ENCODE data around the gene SLC6A3. TPM values are rescaled to one million over a fixed set of nuclear protein-coding genes. Genes with fewer than 3 reads are reported as not detected.
A peak's percentile ranks its signal among the peaks of the same experiment; 100 is the strongest.

Gene SLC6A3
- total RNA-seq, 2 experiments from 2014 or later, result not detected

GRCh38 chr5:1484730-1485578 is 39.7 kb upstream of the SLC6A3 start:
- no peak for DNase-seq
- Mint-ChIP-seq H3K4me3 (no peak overlapping the region), H3K27me3 (no peaks in the 10 kb centered on the region), H3K9me3 (ENCODE audit: low read depth) (no peaks in the 10 kb centered on the region), H3K27ac (no peak overlapping the region), H3K36me3 (ENCODE audit: low read depth) (peaks cover 19% of the 10 kb centered on the region), H3K4me1 (peaks cover 19% of the 10 kb centered on the region)
- intact Hi-C loops (cut with DNase I, micrococcal nuclease), result loop anchor here in 1 of 2 experiments (5.0 kb wide), 1 partner anchor 37 kb away; the partner anchor contains the start of gene LPCAT1
- POLR2A ChIA-PET, result no interaction called here
- CTCF ChIA-PET, result no interaction called here
- no peak for ATAC-seq

- no peak for DNase-seq
- no peaks in the 10 kb centered on the region for H3K27me3 Mint-ChIP-seq
- H3K9me3 Mint-ChIP-seq (ENCODE audit: low read depth), result no peaks in the 10 kb centered on the region
- peaks cover 19% of the 10 kb centered on the region for H3K36me3 Mint-ChIP-seq (ENCODE audit: low read depth)
- H3K4me3 Mint-ChIP-seq, result no peak overlapping the region
- ChIA-PET POLR2A (no interaction called here), CTCF (no interaction called here)
- H3K27ac Mint-ChIP-seq, result no peak overlapping the region
- intact Hi-C loops (cut with DNase I, micrococcal nuclease), result no loop called here
- ATAC-seq, result no peak
- peaks cover 10% of the 10 kb centered on the region for H3K4me1 Mint-ChIP-seq
Observed at GRCh38 chr5:1483856-1484729, 38.9 kb upstream of the SLC6A3 start.

- Mint-ChIP-seq H3K4me1 (peaks cover 2% of the 10 kb centered on the region), H3K27me3 (no peaks in the 10 kb centered on the region), H3K36me3 (ENCODE audit: low read depth) (peaks cover 21% of the 10 kb centered on the region), H3K9me3 (ENCODE audit: low read depth) (no peaks in the 10 kb centered on the region), H3K4me3 (no peak overlapping the region), H3K27ac (no peak overlapping the region)
- ChIA-PET CTCF (no interaction called here), POLR2A (interaction anchor here (0.6 kb wide), 1 partner anchor 161 kb away, joined by 3 read pairs; no protein-coding TSS in a partner anchor)
- DNase-seq (no peak), ATAC-seq (no peak)
- intact Hi-C loops (cut with DNase I, micrococcal nuclease), result no loop called here
Observed at GRCh38 chr5:1483064-1483463, 37.8 kb upstream of the SLC6A3 start.

- ChIA-PET CTCF (interaction anchor here (0.6 kb wide), 1 partner anchor 163 kb away, joined by 3 read pairs; no protein-coding TSS in a partner anchor), POLR2A (no interaction called here)
- H3K9me3 Mint-ChIP-seq (ENCODE audit: low read depth), result no peaks in the 10 kb centered on the region
- intact Hi-C loops (cut with DNase I, micrococcal nuclease), result no loop called here
- ATAC-seq (no peak), DNase-seq (no peak)
- no peaks in the 10 kb centered on the region for H3K27me3 Mint-ChIP-seq
- peaks cover 22% of the 10 kb centered on the region for H3K36me3 Mint-ChIP-seq (ENCODE audit: low read depth)
- peaks cover 2% of the 10 kb centered on the region for H3K4me1 Mint-ChIP-seq
- H3K27ac Mint-ChIP-seq, result no peak overlapping the region
- H3K4me3 Mint-ChIP-seq, result no peak overlapping the region
Observed at GRCh38 chr5:1481959-1482331, 36.7 kb upstream of the SLC6A3 start.

GRCh38 chr5:1481266-1481958 is 36.2 kb upstream of the SLC6A3 start:
- DNase-seq (no peak), ATAC-seq (no peak)
- intact Hi-C loops (cut with DNase I, micrococcal nuclease), result no loop called here
- H3K4me3 Mint-ChIP-seq, result no peak overlapping the region
- H3K27ac Mint-ChIP-seq, result no peak overlapping the region
- no peaks in the 10 kb centered on the region for H3K9me3 Mint-ChIP-seq (ENCODE audit: low read depth)
- POLR2A ChIA-PET, result no interaction called here
- H3K27me3 Mint-ChIP-seq, result no peaks in the 10 kb centered on the region
- H3K36me3 Mint-ChIP-seq (ENCODE audit: low read depth), result peaks cover 27% of the 10 kb centered on the region
- H3K4me1 Mint-ChIP-seq, result peaks cover 2% of the 10 kb centered on the region
- CTCF ChIA-PET, result interaction anchor here (0.6 to 0.7 kb wide), 2 partner anchors 155 to 164 kb away, joined by 3 read pairs; no protein-coding TSS in a partner anchor

- Mint-ChIP-seq H3K4me3 (no peak overlapping the region), H3K4me1 (peaks cover 2% of the 10 kb centered on the region), H3K36me3 (ENCODE audit: low read depth) (peaks cover 24% of the 10 kb centered on the region), H3K27ac (no peak overlapping the region), H3K27me3 (no peaks in the 10 kb centered on the region), H3K9me3 (ENCODE audit: low read depth) (no peaks in the 10 kb centered on the region)
- ChIA-PET POLR2A (no interaction called here), CTCF (interaction anchor here (0.6 to 2.9 kb wide), 5 partner anchors 8 to 493 kb away, joined by 3 to 30 read pairs (median 4); no protein-coding TSS in a partner anchor)
- DNase-seq (no peak), ATAC-seq (no peak)
- intact Hi-C loops (cut with DNase I, micrococcal nuclease), result no loop called here
Observed at GRCh38 chr5:1480806-1481205, 35.6 kb upstream of the SLC6A3 start.

- CTCF ChIA-PET, result interaction anchor here (0.6 to 2.9 kb wide), 10 partner anchors 9 to 493 kb away, joined by 3 to 30 read pairs (median 4); no protein-coding TSS in a partner anchor
- POLR2A ChIA-PET, result no interaction called here
- intact Hi-C loops (cut with DNase I, micrococcal nuclease), result no loop called here
- DNase-seq (no peak), ATAC-seq (no peak)
- H3K9me3 Mint-ChIP-seq (ENCODE audit: low read depth), result no peaks in the 10 kb centered on the region
- H3K27me3 Mint-ChIP-seq, result no peaks in the 10 kb centered on the region
- H3K4me3 Mint-ChIP-seq, result no peak overlapping the region
- H3K27ac Mint-ChIP-seq, result no peak overlapping the region
- peaks cover 23% of the 10 kb centered on the region for H3K36me3 Mint-ChIP-seq (ENCODE audit: low read depth)
- H3K4me1 Mint-ChIP-seq, result peaks cover 2% of the 10 kb centered on the region
Observed at GRCh38 chr5:1480217-1480616, 35.0 kb upstream of the SLC6A3 start.

- Mint-ChIP-seq H3K4me1 (peaks cover 2% of the 10 kb centered on the region), H3K9me3 (ENCODE audit: low read depth) (no peaks in the 10 kb centered on the region), H3K36me3 (ENCODE audit: low read depth) (peaks cover 22% of the 10 kb centered on the region), H3K27ac (no peak overlapping the region), H3K4me3 (no peak overlapping the region), H3K27me3 (no peaks in the 10 kb centered on the region)
- intact Hi-C loops (cut with DNase I, micrococcal nuclease), result loop anchor here (1.0 to 2.0 kb wide), 3 partner anchors 115 to 166 kb away; no protein-coding TSS in a partner anchor
- DNase-seq (peak; percentile 65), ATAC-seq (peak; percentile 51)
- CTCF ChIA-PET, result interaction anchor here (0.6 to 2.9 kb wide), 9 partner anchors 9 to 377 kb away, joined by 3 to 30 read pairs (median 4); no protein-coding TSS in a partner anchor
- POLR2A ChIA-PET, result no interaction called here
Observed at GRCh38 chr5:1479581-1480188, 34.4 kb upstream of the SLC6A3 start.

- DNase-seq (no peak), ATAC-seq (no peak)
- CTCF ChIA-PET, result interaction anchor here (0.9 to 2.9 kb wide), 4 partner anchors 10 to 166 kb away, joined by 3 to 30 read pairs (median 6); no protein-coding TSS in a partner anchor
- H3K36me3 Mint-ChIP-seq (ENCODE audit: low read depth), result peaks cover 24% of the 10 kb centered on the region
- intact Hi-C loops (cut with DNase I, micrococcal nuclease), result loop anchor here (1.0 to 2.0 kb wide), 3 partner anchors 116 to 166 kb away; no protein-coding TSS in a partner anchor
- H3K27ac Mint-ChIP-seq, result no peak overlapping the region
- H3K4me3 Mint-ChIP-seq, result no peak overlapping the region
- no peaks in the 10 kb centered on the region for H3K27me3 Mint-ChIP-seq
- H3K4me1 Mint-ChIP-seq, result peaks cover 2% of the 10 kb centered on the region
- no peaks in the 10 kb centered on the region for H3K9me3 Mint-ChIP-seq (ENCODE audit: low read depth)
- POLR2A ChIA-PET, result no interaction called here
Observed at GRCh38 chr5:1479066-1479465, 33.8 kb upstream of the SLC6A3 start.

GRCh38 chr5:1478271-1479035 is 33.2 kb upstream of the SLC6A3 start:
- Mint-ChIP-seq H3K36me3 (ENCODE audit: low read depth) (peaks cover 24% of the 10 kb centered on the region), H3K9me3 (ENCODE audit: low read depth) (no peaks in the 10 kb centered on the region), H3K4me1 (peaks cover 2% of the 10 kb centered on the region), H3K27me3 (no peaks in the 10 kb centered on the region), H3K4me3 (no peak overlapping the region), H3K27ac (no peak overlapping the region)
- intact Hi-C loops (cut with DNase I, micrococcal nuclease), result loop anchor here (1.0 to 2.0 kb wide), 3 partner anchors 116 to 167 kb away; no protein-coding TSS in a partner anchor
- ChIA-PET POLR2A (no interaction called here), CTCF (interaction anchor here (0.9 to 2.9 kb wide), 4 partner anchors 11 to 166 kb away, joined by 3 to 30 read pairs (median 6); no protein-coding TSS in a partner anchor)
- no peak for ATAC-seq
- DNase-seq, result no peak
